ENCODE measurements around the gene C2CD3.

DNA sequence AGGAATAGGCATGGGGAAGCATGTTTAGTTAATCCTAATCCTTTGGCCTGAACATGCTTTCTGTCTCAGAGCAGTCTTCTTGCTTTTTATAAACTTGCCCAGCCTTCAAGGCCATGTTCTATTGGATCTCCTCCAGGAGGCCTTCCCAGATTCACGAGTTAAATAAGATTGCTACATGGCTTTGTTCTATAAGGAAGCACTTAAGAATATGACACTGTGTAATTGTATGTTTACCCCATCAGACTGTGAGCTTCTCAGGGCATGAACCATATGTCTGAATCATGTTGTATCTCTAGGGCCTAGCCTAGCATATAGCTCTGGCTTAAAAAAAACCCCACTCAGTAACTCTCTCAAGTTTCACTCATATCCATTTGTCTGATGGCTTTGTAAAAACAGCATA, 135.5 kb downstream of the C2CD3 start:
- TF ChIP-seq, protein P1, sequence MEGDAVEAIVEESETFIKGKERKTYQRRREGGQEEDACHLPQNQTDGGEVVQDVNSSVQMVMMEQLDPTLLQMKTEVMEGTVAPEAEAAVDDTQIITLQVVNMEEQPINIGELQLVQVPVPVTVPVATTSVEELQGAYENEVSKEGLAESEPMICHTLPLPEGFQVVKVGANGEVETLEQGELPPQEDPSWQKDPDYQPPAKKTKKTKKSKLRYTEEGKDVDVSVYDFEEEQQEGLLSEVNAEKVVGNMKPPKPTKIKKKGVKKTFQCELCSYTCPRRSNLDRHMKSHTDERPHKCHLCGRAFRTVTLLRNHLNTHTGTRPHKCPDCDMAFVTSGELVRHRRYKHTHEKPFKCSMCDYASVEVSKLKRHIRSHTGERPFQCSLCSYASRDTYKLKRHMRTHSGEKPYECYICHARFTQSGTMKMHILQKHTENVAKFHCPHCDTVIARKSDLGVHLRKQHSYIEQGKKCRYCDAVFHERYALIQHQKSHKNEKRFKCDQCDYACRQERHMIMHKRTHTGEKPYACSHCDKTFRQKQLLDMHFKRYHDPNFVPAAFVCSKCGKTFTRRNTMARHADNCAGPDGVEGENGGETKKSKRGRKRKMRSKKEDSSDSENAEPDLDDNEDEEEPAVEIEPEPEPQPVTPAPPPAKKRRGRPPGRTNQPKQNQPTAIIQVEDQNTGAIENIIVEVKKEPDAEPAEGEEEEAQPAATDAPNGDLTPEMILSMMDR (IDR thresholded peaks at IDR 0.05 in 8 of 11, conservative IDR thresholded peaks at IDR 0.05 in 3 of 11): no peak
- no peak for TF ChIP-seq POLR2AphosphoS5 (IDR thresholded peaks at IDR 0.05)
